ENCODE data around the gene LRP5.

GRCh38 chr11:68298659-68299516 is 13.5 kb upstream of the LRP5 start:
- TF ChIP-seq TAF1 (IDR thresholded peaks at IDR 0.05; ENCODE audit: borderline replicate concordance, insufficient read depth, low read length) (no peak), POLR2AphosphoS5 (IDR thresholded peaks at IDR 0.05; ENCODE audit: low read depth, low read length) (no peak), REST (IDR thresholded peaks at IDR 0.05; ENCODE audit: insufficient read depth in 1 of 2, low read depth in 2 of 2, low read length in 2 of 2) (no peak), SIN3A (IDR thresholded peaks at IDR 0.05; ENCODE audit: borderline replicate concordance, insufficient read depth, low read length) (no peak)
